HuH-7 (cell line): ENCODE data around the gene FALEC.

Source experiments
- DNase-seq: peaks from one replicate; pipeline ENCODE4 v3.0.0; 2011; ENCODE audit warnings: low spot score

Gene FALEC

GRCh38 chr1:150511985-150512660, 3.4 kb upstream of the FALEC start:
- DNase-seq: no peak

GRCh38 chr1:150512846-150513245, 2.7 kb upstream of the FALEC start:
- no peak for DNase-seq

- no peak for DNase-seq
Measured at GRCh38 chr1:150513351-150513791, 2.2 kb upstream of the FALEC start.

GRCh38 chr1:150514260-150514659, 1.3 kb upstream of the FALEC start:
- DNase-seq: no peak

- peak; percentile 19 for DNase-seq
Measured at GRCh38 chr1:150514913-150515327, 632 bp upstream of the FALEC start.

- DNase-seq: no peak
Measured at GRCh38 chr1:150516050-150516591, 569 bp downstream of the FALEC start.

GRCh38 chr1:150516616-150517015, 1.1 kb downstream of the FALEC start:
- no peak for DNase-seq

- DNase-seq: no peak
Measured at GRCh38 chr1:150521196-150521968, 5.8 kb downstream of the FALEC start.

GRCh38 chr1:150525348-150525747, 9.8 kb downstream of the FALEC start:
- DNase-seq: no peak

- no peak for DNase-seq
Measured at GRCh38 chr1:150528196-150528595, 12.6 kb downstream of the FALEC start.

- DNase-seq: no peak
Measured at GRCh38 chr1:150529017-150529416, 13.5 kb downstream of the FALEC start.

- DNase-seq: no peak
Measured at GRCh38 chr1:150530491-150531159, 15.1 kb downstream of the FALEC start.

GRCh38 chr1:150532860-150533259, 17.3 kb downstream of the FALEC start:
- no peak for DNase-seq

GRCh38 chr1:150534002-150534401, 18.4 kb downstream of the FALEC start:
- no peak for DNase-seq

- DNase-seq: no peak
Measured at GRCh38 chr1:150535511-150536287, 20.1 kb downstream of the FALEC start.

- DNase-seq: no peak
Measured at GRCh38 chr1:150536836-150537731, 21.5 kb downstream of the FALEC start.

GRCh38 chr1:150537732-150538684, 22.5 kb downstream of the FALEC start:
- DNase-seq: no peak

GRCh38 chr1:150543500-150544143, 28.1 kb downstream of the FALEC start:
- DNase-seq: no peak

- no peak for DNase-seq
Measured at GRCh38 chr1:150544204-150544603, 28.7 kb downstream of the FALEC start.
